HUES6 (cell line): ENCODE measurements around the gene PKP2.

Experiments
- H3K27ac ChIP-seq: 2 replicates; pipeline ENCODE4 v1.7.0; 2013; ENCODE audit warnings: low read depth, mild to moderate bottlenecking, low read length, inconsistent platforms
- H3K27me3 ChIP-seq: 2 replicates; pipeline ENCODE4 v1.6.1; 2013; ENCODE audit warnings: low read length; ENCODE audit not compliant: control insufficient read depth, insufficient read depth
- H3K36me3 ChIP-seq: 2 replicates; pipeline ENCODE4 v1.6.1; 2013; ENCODE audit warnings: low read length; ENCODE audit not compliant: control insufficient read depth, insufficient read depth
- H3K4me1 ChIP-seq: 2 replicates; pipeline ENCODE4 v1.6.1; 2013; ENCODE audit warnings: low read length; ENCODE audit not compliant: control insufficient read depth, insufficient read depth
- H3K4me3 ChIP-seq: 2 replicates; pipeline ENCODE4 v1.5.1; 2013; ENCODE audit warnings: low read depth, low read length
- H3K9ac ChIP-seq: one replicate; pipeline ENCODE4 v1.6.1; 2013; ENCODE audit warnings: mild to moderate bottlenecking, low read length
- H3K9me3 ChIP-seq: 2 replicates; pipeline ENCODE4 v1.6.1; 2013; ENCODE audit warnings: low read depth, low read length; ENCODE audit not compliant: control insufficient read depth, insufficient read depth

Gene PKP2

GRCh38 chr12:32907898-32908476, 11.4 kb upstream of the PKP2 start:
- Histone ChIP-seq H3K4me3 (no peak overlapping the region), H3K4me1 (no peaks in the 10 kb centered on the region), H3K9me3 (no peaks in the 10 kb centered on the region), H3K27me3 (no peaks in the 10 kb centered on the region), H3K36me3 (no peaks in the 10 kb centered on the region), H3K27ac (no peak overlapping the region), H3K9ac (no peak overlapping the region)

- H3K27me3 ChIP-seq, result no peaks in the 10 kb centered on the region
- H3K36me3 ChIP-seq, result no peaks in the 10 kb centered on the region
Observed at GRCh38 chr12:32907166-32907565, 10.6 kb upstream of the PKP2 start.

GRCh38 chr12:32906399-32907165, 10.0 kb upstream of the PKP2 start:
- H3K9me3 ChIP-seq, result no peaks in the 10 kb centered on the region
- peaks cover 1% of the 10 kb centered on the region; the same call in 1 of the 2 replicates for H3K4me1 ChIP-seq
- no peaks in the 10 kb centered on the region for H3K27me3 ChIP-seq
- H3K4me3 ChIP-seq, result no peak overlapping the region
- no peak overlapping the region for H3K9ac ChIP-seq
- no peaks in the 10 kb centered on the region for H3K36me3 ChIP-seq
- no peak overlapping the region for H3K27ac ChIP-seq

More at GRCh38 chr12:32907166-32907565, 10.6 kb upstream of the PKP2 start:
- Histone ChIP-seq H3K4me3 (no peak overlapping the region), H3K9me3 (no peaks in the 10 kb centered on the region), H3K9ac (no peak overlapping the region), H3K27ac (no peak overlapping the region), H3K4me1 (no peaks in the 10 kb centered on the region)

GRCh38 chr12:32903763-32904162, 7.2 kb upstream of the PKP2 start:
- Histone ChIP-seq H3K9ac (no peak overlapping the region), H3K27ac (no peak overlapping the region), H3K4me1 (peaks cover 4% of the 10 kb centered on the region; the same call in 1 of the 2 replicates), H3K36me3 (no peaks in the 10 kb centered on the region), H3K27me3 (no peaks in the 10 kb centered on the region), H3K9me3 (no peaks in the 10 kb centered on the region), H3K4me3 (no peak overlapping the region)

- Histone ChIP-seq H3K9me3 (no peaks in the 10 kb centered on the region), H3K27me3 (no peaks in the 10 kb centered on the region), H3K27ac (no peak overlapping the region), H3K36me3 (no peaks in the 10 kb centered on the region), H3K4me1 (peaks cover 4% of the 10 kb centered on the region; the same call in 1 of the 2 replicates), H3K4me3 (no peak overlapping the region), H3K9ac (no peak overlapping the region)
Observed at GRCh38 chr12:32903318-32903717, 6.7 kb upstream of the PKP2 start.

- Histone ChIP-seq H3K27me3 (no peaks in the 10 kb centered on the region), H3K9ac (no peak overlapping the region), H3K4me1 (peaks cover 12% of the 10 kb centered on the region), H3K27ac (no peak overlapping the region), H3K36me3 (no peaks in the 10 kb centered on the region), H3K4me3 (no peak overlapping the region), H3K9me3 (no peaks in the 10 kb centered on the region)
Observed at GRCh38 chr12:32902287-32902997, 5.9 kb upstream of the PKP2 start.

- Histone ChIP-seq H3K4me1 (peaks cover 12% of the 10 kb centered on the region), H3K9me3 (no peaks in the 10 kb centered on the region), H3K36me3 (no peaks in the 10 kb centered on the region), H3K4me3 (no peak overlapping the region), H3K9ac (no peak overlapping the region), H3K27me3 (no peaks in the 10 kb centered on the region), H3K27ac (no peak overlapping the region)
Observed at GRCh38 chr12:32901553-32901952, 5.0 kb upstream of the PKP2 start.

GRCh38 chr12:32897687-32898573, 1.4 kb upstream of the PKP2 start:
- Histone ChIP-seq H3K4me3 (peak overlapping the region; percentile 60), H3K9me3 (no peaks in the 10 kb centered on the region)

GRCh38 chr12:32897281-32897610, 669 bp upstream of the PKP2 start:
- peak overlapping the region; percentile 60 for H3K4me3 ChIP-seq
- peaks cover 39% of the 10 kb centered on the region for H3K4me1 ChIP-seq
- H3K27ac ChIP-seq, result no peak overlapping the region

More at GRCh38 chr12:32897687-32898573, 1.4 kb upstream of the PKP2 start:
- H3K4me1 ChIP-seq, result peaks cover 34% of the 10 kb centered on the region
- no peak overlapping the region for H3K27ac ChIP-seq
- no peak overlapping the region for H3K9ac ChIP-seq
- no peaks in the 10 kb centered on the region for H3K36me3 ChIP-seq
- H3K27me3 ChIP-seq, result peaks cover 12% of the 10 kb centered on the region

GRCh38 chr12:32895688-32896431, 717 bp downstream of the PKP2 start:
- Histone ChIP-seq H3K9me3 (no peaks in the 10 kb centered on the region), H3K27me3 (peaks cover 12% of the 10 kb centered on the region), H3K27ac (no peak overlapping the region; the same call in 1 of the 2 replicates), H3K4me3 (peak overlapping the region; percentile 87), H3K36me3 (no peaks in the 10 kb centered on the region), H3K4me1 (peaks cover 48% of the 10 kb centered on the region), H3K9ac (peak overlapping the region; percentile 66)

More at GRCh38 chr12:32897281-32897610, 669 bp upstream of the PKP2 start:
- peak overlapping the region; percentile 53 for H3K9ac ChIP-seq
- H3K27me3 ChIP-seq, result peaks cover 12% of the 10 kb centered on the region
- no peaks in the 10 kb centered on the region for H3K9me3 ChIP-seq
- H3K36me3 ChIP-seq, result no peaks in the 10 kb centered on the region
